CD4-positive, alpha-beta T cell (primary cell): ENCODE results near the gene ZNF8. TPM values are rescaled to one million over a fixed set of nuclear protein-coding genes. Genes with fewer than 3 reads are reported as not detected.
"Not testable (repeated sequence)": the region's sequence is repeated elsewhere in the genome, so short reads cannot be mapped to it uniquely, and the experiment has no call there.

ENCODE experiments used
- ATAC-seq: fragments of 200-7000 bp; cut with Tn5 transposase; one replicate; pipeline ENCODE4 v1.10.0; 2022; ENCODE audit warnings: mild to moderate bottlenecking; ENCODE audit not compliant: poor library complexity
- CTCF ChIA-PET: fragments of 350-600 bp; sonication (Branson Sonifier 250); formaldehyde crosslinking; loops from one replicate; lab custom pipeline; 2021; ENCODE audit warnings: antibody characterized with exemption, inconsistent platforms; lab: Charles Lee
- POLR2A ChIA-PET: fragments of 350-600 bp; sonication (Branson Sonifier 250); formaldehyde crosslinking; loops from one replicate; lab custom pipeline; 2021; ENCODE audit warnings: antibody characterized with exemption, inconsistent platforms; lab: Charles Lee
- DNase-seq, 14 experiments: peaks; one replicate each; pipeline ENCODE4 v3.0.0-alpha.2; 2013 to 2020; ENCODE audit warnings: mixed read lengths in 2 of 14
- H3K27ac ChIP-seq, 2 donors: one replicate each; pipeline versions ENCODE4 v1.5.1 to v1.7.0; 2013; ENCODE audit warnings: low read length in 2 of 2, low read depth in 1 of 2, mild to moderate bottlenecking in 1 of 2
- H3K27me3 ChIP-seq, 2 experiments: 1 replicate in 1 of 2; 2 replicates in 1 of 2; pipeline versions ENCODE4 v1.6.1 to v1.7.0; 2013; ENCODE audit warnings: low read length in 2 of 2, control low read depth in 1 of 2, mild to moderate bottlenecking in 1 of 2, moderate library complexity in 1 of 2; ENCODE audit not compliant: insufficient read depth in 2 of 2, control insufficient read depth in 1 of 2
- H3K36me3 ChIP-seq: one replicate; pipeline ENCODE4 v1.6.1; 2013; ENCODE audit warnings: low read length, control low read depth; ENCODE audit not compliant: insufficient read depth
- H3K4me1 ChIP-seq: one replicate; pipeline ENCODE4 v1.6.1; 2013; ENCODE audit warnings: low read length, control low read depth; ENCODE audit not compliant: insufficient read depth
- H3K4me3 ChIP-seq: one replicate; pipeline ENCODE4 v1.5.1; 2013; ENCODE audit warnings: mild to moderate bottlenecking, low read length, moderate library complexity
- H3K9me3 ChIP-seq, 2 experiments: 1 replicate in 1 of 2; 2 replicates in 1 of 2; pipeline versions ENCODE4 v1.6.1 to v1.7.0; 2013; ENCODE audit warnings: low read length in 2 of 2, mild to moderate bottlenecking in 2 of 2, control low read depth in 1 of 2, moderate library complexity in 1 of 2; ENCODE audit not compliant: control insufficient read depth in 1 of 2, insufficient read depth in 1 of 2
- H3K27ac Mint-ChIP-seq: one replicate; pipeline ENCODE4 v1.8.0; 2020; ENCODE audit warnings: mixed read lengths
- H3K27me3 Mint-ChIP-seq: one replicate; pipeline ENCODE4 v1.8.0; 2021; ENCODE audit warnings: mixed read lengths
- H3K36me3 Mint-ChIP-seq: one replicate; pipeline ENCODE4 v1.8.0; 2021; ENCODE audit warnings: low read depth, mixed read lengths
- H3K4me1 Mint-ChIP-seq: one replicate; pipeline ENCODE4 v1.8.0; 2021; ENCODE audit warnings: low read depth, mixed read lengths
- H3K4me3 Mint-ChIP-seq: one replicate; pipeline ENCODE4 v1.8.0; 2020; ENCODE audit warnings: mild to moderate bottlenecking, mixed read lengths
- H3K9me3 Mint-ChIP-seq: one replicate; pipeline ENCODE4 v1.8.0; 2020; ENCODE audit warnings: mixed read lengths
- CTCF ChIP-seq: fragments of 200-600 bp; IDR thresholded peaks from one replicate; pipeline ENCODE4 v1.8.0; 2022; ENCODE audit warnings: antibody characterized with exemption, mild to moderate bottlenecking
- intact Hi-C, 2 experiments: fragments of 100-400 bp; cut with DNase I in 1 of 2; cut with micrococcal nuclease in 1 of 2; formaldehyde crosslinking; loops; one replicate each; pipeline versions ENCODE4 v1.15.1 to v1.9.0; 2023 to 2025; cut with DNase I, micrococcal nuclease
- total RNA-seq, 174 experiments: library from RNA in 2 of 174; stranded (reverse) in 2 of 174; gene quantifications; one replicate each; pipeline ENCODE4 v1.2.3 and lab custom pipeline; 2021 to 2026

ZNF8 gene
- total RNA-seq, 2 experiments from 2014 or later: 9.5 to 9.6 TPM

GRCh38 chr19:58243351-58243750 lies 35.4 kb upstream of the ZNF8 start:
- H3K9me3 Mint-ChIP-seq: peaks cover 8% of the 10 kb centered on the region
- Histone ChIP-seq H3K4me3 (no peak overlapping the region), H3K9me3 (peaks cover 81 to 95% of the 10 kb centered on the region in 2 experiments), H3K36me3 (peaks cover 72% of the 10 kb centered on the region), H3K27ac (no peak overlapping the region), H3K4me1 (no peaks in the 10 kb centered on the region), H3K27me3 (no peaks in the 10 kb centered on the region)
- no peak for TF ChIP-seq CTCF
- ChIA-PET CTCF (no interaction called here), POLR2A (no interaction called here)
- intact Hi-C loops: no loop called here
- H3K27me3 Mint-ChIP-seq: no peaks in the 10 kb centered on the region
- no peak overlapping the region for H3K4me3 Mint-ChIP-seq
- no peak for DNase-seq
- H3K27ac Mint-ChIP-seq: no peak overlapping the region
- no peak for ATAC-seq
- H3K4me1 Mint-ChIP-seq: no peaks in the 10 kb centered on the region
- peaks cover 100% of the 10 kb centered on the region for H3K36me3 Mint-ChIP-seq

- H3K36me3 ChIP-seq: peaks cover 83% of the 10 kb centered on the region
- H3K36me3 Mint-ChIP-seq: peaks cover 100% of the 10 kb centered on the region
- no peak overlapping the region for H3K4me3 Mint-ChIP-seq
- TF ChIP-seq CTCF: no peak
- intact Hi-C loops: no loop called here
- H3K4me1 Mint-ChIP-seq: no peaks in the 10 kb centered on the region
- POLR2A ChIA-PET: no interaction called here
- no peaks in the 10 kb centered on the region for H3K27me3 ChIP-seq
- no peak overlapping the region for H3K27ac Mint-ChIP-seq
- H3K4me1 ChIP-seq: no peaks in the 10 kb centered on the region
- H3K9me3 ChIP-seq: peaks cover 55 to 94% of the 10 kb centered on the region in 2 experiments
- DNase-seq (no peak), ATAC-seq (no peak)
- H3K27ac ChIP-seq: no peak overlapping the region
- no peaks in the 10 kb centered on the region for H3K27me3 Mint-ChIP-seq
- no peak overlapping the region for H3K4me3 ChIP-seq
- peaks cover 13% of the 10 kb centered on the region for H3K9me3 Mint-ChIP-seq
- CTCF ChIA-PET: no interaction called here
Observed at GRCh38 chr19:58248886-58249285, 29.9 kb upstream of the ZNF8 start.

- TF ChIP-seq CTCF: no peak
- peaks cover 71% of the 10 kb centered on the region for H3K36me3 ChIP-seq
- Mint-ChIP-seq H3K9me3 (peaks cover 9% of the 10 kb centered on the region), H3K27ac (no peak overlapping the region), H3K4me3 (no peak overlapping the region), H3K36me3 (peaks cover 97% of the 10 kb centered on the region), H3K4me1 (no peaks in the 10 kb centered on the region), H3K27me3 (no peaks in the 10 kb centered on the region)
- no peaks in the 10 kb centered on the region for H3K4me1 ChIP-seq
- POLR2A ChIA-PET: no interaction called here
- no peak overlapping the region for H3K27ac ChIP-seq
- CTCF ChIA-PET: no interaction called here
- H3K27me3 ChIP-seq: no peaks in the 10 kb centered on the region
- no peak overlapping the region for H3K4me3 ChIP-seq
- intact Hi-C loops: no loop called here
- ATAC-seq (no peak), DNase-seq (no peak)
- peaks cover 55 to 93% of the 10 kb centered on the region in 2 experiments for H3K9me3 ChIP-seq
Observed at GRCh38 chr19:58252102-58252685, 26.6 kb upstream of the ZNF8 start.

GRCh38 chr19:58258259-58258658 lies 20.5 kb upstream of the ZNF8 start:
- intact Hi-C loops, DNase-seq, POLR2A ChIA-PET, H3K27ac ChIP-seq, H3K4me1 ChIP-seq, H3K4me3 ChIP-seq, CTCF ChIA-PET, ATAC-seq, H3K27me3 Mint-ChIP-seq, H3K4me1 Mint-ChIP-seq, H3K9me3 Mint-ChIP-seq, H3K27me3 ChIP-seq, H3K4me3 Mint-ChIP-seq, H3K27ac Mint-ChIP-seq: not testable (repeated sequence)
- Histone ChIP-seq H3K9me3 (peaks cover 90 to 94% of the 10 kb centered on the region in 2 experiments), H3K36me3 (peaks cover 69% of the 10 kb centered on the region)
- H3K36me3 Mint-ChIP-seq: peaks cover 97% of the 10 kb centered on the region
